H1 (cell line): ENCODE measurements around the gene LRTM1. TPM values are rescaled to one million over a fixed set of nuclear protein-coding genes. Genes with fewer than 3 reads are reported as not detected.

ENCODE experiments used
- CTCF ChIA-PET: fragments of 300-600 bp; sonication (Branson Sonifier 250); formaldehyde crosslinking; loops from one replicate; lab custom pipeline; 2021; ENCODE audit not compliant: partially characterized antibody; lab: Charles Lee
- POLR2A ChIA-PET: fragments of 300-600 bp; sonication (Branson Sonifier 250); formaldehyde crosslinking; loops from one replicate; lab custom pipeline; 2021; ENCODE audit warnings: inconsistent platforms; ENCODE audit not compliant: partially characterized antibody; lab: Charles Lee
- DNase-seq, 2 experiments: peaks; one replicate each; pipeline versions ENCODE4 v3.0.0 to v3.0.0-alpha.2; 2010 to 2022; ENCODE audit warnings: low spot score in 2 of 2, low read depth in 1 of 2, mixed read lengths in 1 of 2
- FAIRE-seq: peaks from 2 replicates; lab custom pipeline; 2011; peaks lifted over from hg19 to GRCh38; lab: Jason Lieb, UNC
- H2AFZ ChIP-seq: 2 replicates; pipeline ENCODE4 v1.8.1; 2012; ENCODE audit warnings: low read length, inconsistent platforms
- H2AK5ac ChIP-seq: 2 replicates; pipeline ENCODE4 v1.6.1; 2013; ENCODE audit warnings: low read depth, low read length
- H2BK120ac ChIP-seq: replicated peaks from 2 replicates; pipeline ENCODE3; 2013; ENCODE audit warnings: low read depth, low read length, inconsistent platforms
- H2BK12ac ChIP-seq: 2 replicates; pipeline ENCODE4 v1.6.1; 2013; ENCODE audit warnings: low read depth, low read length
- H2BK15ac ChIP-seq: 2 replicates; pipeline ENCODE4 v1.6.1; 2013; ENCODE audit warnings: low read length
- H2BK20ac ChIP-seq: 2 replicates; pipeline ENCODE4 v1.6.1; 2013; ENCODE audit warnings: low read length
- H2BK5ac ChIP-seq: 2 replicates; pipeline ENCODE4 v1.6.1; 2013; ENCODE audit warnings: low read depth, low read length
- H3K14ac ChIP-seq: 2 replicates; pipeline ENCODE4 v1.6.1; 2013; ENCODE audit warnings: inconsistent platforms; ENCODE audit not compliant: insufficient read length
- H3K18ac ChIP-seq: 2 replicates; pipeline ENCODE4 v1.6.1; 2013; ENCODE audit warnings: low read length; ENCODE audit errors: extremely low read depth
- H3K23ac ChIP-seq: 2 replicates; pipeline ENCODE4 v1.6.1; 2013; ENCODE audit warnings: inconsistent platforms; ENCODE audit not compliant: insufficient read length
- H3K23me2 ChIP-seq: 2 replicates; pipeline ENCODE4 v1.6.1; 2013; ENCODE audit warnings: low read depth, low read length
- H3K27ac ChIP-seq: 2 replicates; pipeline ENCODE4 v1.6.1; 2011; ENCODE audit warnings: low read depth, low read length, inconsistent platforms
- H3K27me3 ChIP-seq, 4 experiments: replicated peaks in 1 of 4; 1 replicate in 1 of 4; 2 replicates in 3 of 4; pipeline versions ENCODE4 v1.6.1 to v1.8.1; 2011 to 2013; ENCODE audit warnings: low read length in 3 of 4, mild to moderate bottlenecking in 3 of 4, inconsistent platforms in 2 of 4, mixed read lengths in 2 of 4, moderate library complexity in 1 of 4; ENCODE audit not compliant: control insufficient read depth in 3 of 4, insufficient read depth in 3 of 4; ENCODE audit errors: extremely low read depth in 1 of 4
- H3K36me3 ChIP-seq, 4 experiments: 2 replicates each; pipeline versions ENCODE4 v1.6.1 to v1.8.1; 2011 to 2013; ENCODE audit warnings: mild to moderate bottlenecking in 4 of 4, low read length in 3 of 4, moderate library complexity in 2 of 4, control low read depth in 1 of 4, inconsistent platforms in 1 of 4; ENCODE audit not compliant: insufficient read depth in 4 of 4, control insufficient read depth in 2 of 4
- H3K4ac ChIP-seq: replicated peaks from 2 replicates; pipeline ENCODE3; 2013; ENCODE audit warnings: low read length, low read depth, mixed read lengths, inconsistent platforms; ENCODE audit not compliant: insufficient read length
- H3K4me1 ChIP-seq, 4 experiments: replicated peaks in 1 of 4; 1 replicate in 1 of 4; 2 replicates in 3 of 4; pipeline versions ENCODE4 v1.6.1 to v1.8.1; 2011 to 2013; ENCODE audit warnings: low read length in 3 of 4, inconsistent platforms in 2 of 4, mixed read lengths in 1 of 4; ENCODE audit not compliant: insufficient read depth in 4 of 4, control insufficient read depth in 3 of 4
- H3K4me2 ChIP-seq, 2 experiments: 2 replicates each; pipeline versions ENCODE4 v1.6.1 to v1.8.1; 2011 to 2013; ENCODE audit warnings: low read depth in 2 of 2, low read length in 2 of 2, control low read depth in 1 of 2, inconsistent platforms in 1 of 2, mild to moderate bottlenecking in 1 of 2; ENCODE audit not compliant: insufficient read depth in 1 of 2
- H3K4me3 ChIP-seq, 4 experiments: fragments of 200-600, 300-600 bp in 1 of 4; sonication (generic), shearing (Covaris generic), sonication (Bioruptor Twin) in 1 of 4; 2 replicates each; pipeline versions ENCODE4 v1.5.1 to v1.8.1; 2011 to 2016; ENCODE audit warnings: low read length in 4 of 4, low read depth in 3 of 4, control low read depth in 2 of 4, inconsistent platforms in 2 of 4, mild to moderate bottlenecking in 2 of 4, mixed read lengths in 1 of 4, moderate library complexity in 1 of 4; ENCODE audit not compliant: insufficient read depth in 2 of 4; ENCODE audit errors: extremely low read depth in 1 of 4
- H3K56ac ChIP-seq: replicated peaks from 2 replicates; pipeline ENCODE3; 2013; ENCODE audit warnings: low read depth, mild to moderate bottlenecking, mixed read lengths, low read length, inconsistent platforms; ENCODE audit not compliant: insufficient read length
- H3K79me1 ChIP-seq: 2 replicates; pipeline ENCODE4 v1.6.1; 2013; ENCODE audit warnings: low read depth, low read length, control low read depth
- H3K79me2 ChIP-seq, 2 experiments: 2 replicates each; pipeline versions ENCODE4 v1.6.1 to v1.8.1; 2012 to 2013; ENCODE audit warnings: low read length in 2 of 2, mild to moderate bottlenecking in 2 of 2, inconsistent platforms in 1 of 2; ENCODE audit not compliant: insufficient read depth in 2 of 2, control insufficient read depth in 1 of 2
- H3K9ac ChIP-seq, 4 experiments: replicated peaks in 1 of 4; 1 replicate in 1 of 4; 2 replicates in 3 of 4; pipeline versions ENCODE4 v1.6.1 to v1.8.1; 2011 to 2013; ENCODE audit warnings: low read depth in 3 of 4, low read length in 3 of 4, control low read depth in 2 of 4, mild to moderate bottlenecking in 2 of 4, moderate library complexity in 2 of 4, inconsistent platforms in 1 of 4; ENCODE audit errors: extremely low read depth in 1 of 4
- H3K9me3 ChIP-seq, 2 experiments: 2 replicates each; pipeline versions ENCODE4 v1.6.1 to v1.8.1; 2012 to 2013; ENCODE audit warnings: mild to moderate bottlenecking in 2 of 2, moderate library complexity in 2 of 2, control low read depth in 1 of 2, inconsistent platforms in 1 of 2, low read depth in 1 of 2, low read length in 1 of 2, mixed read lengths in 1 of 2; ENCODE audit not compliant: insufficient read depth in 2 of 2
- H4K20me1 ChIP-seq, 2 experiments: replicated peaks in 1 of 2; 2 replicates each; pipeline versions ENCODE3 to v1.8.1; 2011 to 2013; ENCODE audit warnings: inconsistent platforms in 2 of 2, low read length in 2 of 2, mild to moderate bottlenecking in 1 of 2; ENCODE audit not compliant: insufficient read depth in 2 of 2, control insufficient read depth in 1 of 2
- H4K5ac ChIP-seq: 2 replicates; pipeline ENCODE4 v1.6.1; 2013; ENCODE audit warnings: low read length, low read depth, mixed read lengths, inconsistent platforms; ENCODE audit not compliant: insufficient read length
- H4K8ac ChIP-seq: 2 replicates; pipeline ENCODE4 v1.8.0; 2013; ENCODE audit warnings: mild to moderate bottlenecking, moderate library complexity, low read length, inconsistent platforms; ENCODE audit not compliant: insufficient read depth; ENCODE audit errors: extremely low read depth
- H4K91ac ChIP-seq: replicated peaks from 2 replicates; pipeline ENCODE3; 2013; ENCODE audit warnings: low read length, mixed read lengths, inconsistent platforms; ENCODE audit not compliant: insufficient read length
- BCL11A ChIP-seq, 2 experiments: IDR thresholded peaks; one replicate each; pipeline ENCODE4 v1.6.1; 2011; ENCODE audit warnings: low read depth in 2 of 2, low read length in 2 of 2, mild to moderate bottlenecking in 2 of 2
- WGBS, 2 experiments: shearing (Covaris generic) in 1 of 2; methylation state at CpG; one replicate each; pipeline versions ENCODE4 v1.1.6 to v1.1.7; 2013 to 2015; ENCODE audit warnings: low lambda C conversion rate in 2 of 2, mixed read lengths in 2 of 2, inconsistent platforms in 1 of 2, low coverage in 1 of 2, missing lambda C conversion rate in 1 of 2; ENCODE audit not compliant: insufficient replicate concordance in 2 of 2, insufficient coverage in 1 of 2, insufficient read length in 1 of 2; ENCODE audit errors: extremely low coverage in 1 of 2, missing lambda C conversion rate in 1 of 2; 5-methylcytosine and 5-hydroxymethylcytosine counted together
- polyA plus RNA-seq, 7 experiments: library from polyadenylated mRNA; depleted of rRNA in 3 of 7; stranded (reverse) in 5 of 7; unstranded in 2 of 7; fragments of >200 nt in 5 of 7; fragments of 200-250 nt in 2 of 7; gene quantifications; 1 replicate in 5 of 7; 2 replicates in 1 of 7; 4 replicates in 1 of 7; pipeline versions ENCODE4 v1.2.1 to v1.2.3, GENCODE V29; 2011 to 2013; ENCODE audit warnings: missing spikeins in 2 of 7, mixed read lengths in 2 of 7
- total RNA-seq: library from RNA; stranded (reverse); fragmentation: NEBNext Ultra II Directional; extraction: Animal tissue kit (Norgen Biotek cat#: 25700); gene quantifications from 2 replicates; pipeline ENCODE4 v1.2.1, GENCODE V29; 2021

The LRTM1 gene
- total and polyA plus RNA-seq, 2 of the 8 experiments (the other 6 are each of a cell fraction or from before 2014, with no cell fraction given), result not detected

DNA sequence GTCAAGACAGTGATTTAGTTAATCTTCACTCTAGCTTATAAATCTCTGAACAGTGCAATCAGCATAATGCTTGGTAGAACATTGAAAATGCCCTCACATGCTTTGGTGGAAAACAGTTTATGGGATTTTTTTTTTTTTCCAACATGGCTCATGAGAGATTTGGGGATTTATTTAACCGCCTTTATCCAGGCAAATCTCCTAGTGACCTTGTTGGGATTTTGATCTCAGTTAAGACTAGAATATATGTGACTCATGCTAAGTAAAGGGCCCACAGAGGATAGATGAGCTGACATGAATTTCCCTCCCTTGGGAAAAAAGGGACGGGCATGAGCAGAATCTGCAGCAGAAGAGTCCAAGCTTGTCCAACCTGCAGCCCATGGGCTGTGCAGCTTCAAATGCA is 18.7 kb downstream of the LRTM1 start:
- Histone ChIP-seq H3K36me3 (0 out of 8 replicates have a peak, but pooled peaks cover 0 to 4% (median 0%) of the 10 kb centered on the region in 4 experiments), H3K4me1 (no peaks in the 10 kb centered on the region), H3K4me2 (no peak overlapping the region), H3K9me3 (peaks cover 0 to 5% of the 10 kb centered on the region in 2 experiments; a peak in 3 of 4 replicates), H2BK12ac (no peak overlapping the region), H3K23me2 (no peaks in the 10 kb centered on the region), H2BK15ac (no peak overlapping the region), H3K4ac (no peak overlapping the region), H4K20me1 (no peaks in the 10 kb centered on the region), H3K79me1 (no peaks in the 10 kb centered on the region), H2AK5ac (no peak overlapping the region), H3K79me2 (no peaks in the 10 kb centered on the region), H3K27me3 (no peaks in the 10 kb centered on the region), H3K23ac (no peak overlapping the region), H3K14ac (no peak overlapping the region), H3K56ac (no peak overlapping the region), H2BK20ac (no peak overlapping the region), H4K91ac (no peak overlapping the region), H4K5ac (no peak overlapping the region), H4K8ac (no peak overlapping the region), H3K9ac (no peak overlapping the region), H2AFZ (no peak overlapping the region), H3K18ac (no peak overlapping the region), H2BK120ac (no peak overlapping the region), H2BK5ac (no peak overlapping the region), H3K27ac (no peak overlapping the region), H3K4me3 (no peak overlapping the region)
- no peak for FAIRE-seq
- CTCF ChIA-PET, result interaction anchor here (0.6 to 2.7 kb wide), 4 partner anchors 38 to 545 kb away, joined by 3 to 7 read pairs (median 3); no protein-coding TSS in a partner anchor
- no peak for TF ChIP-seq BCL11A (IDR thresholded peaks at IDR 0.05; ENCODE audit: low read depth in 2 of 2, low read length in 2 of 2)
- POLR2A ChIA-PET, result no interaction called here
- no peak for DNase-seq
- 97% methylated on average over 2 of the region's 2 CpGs; no CpG with 5 or more reads in 1 of the 2 experiments for WGBS, 2 experiments
